ENCODE data around the gene SLC6A17. TPM values are rescaled to one million over a fixed set of nuclear protein-coding genes. Genes with fewer than 3 reads are reported as not detected.
A peak's percentile ranks its signal among the peaks of the same experiment; 100 is the strongest.

The SLC6A17 gene
- total RNA-seq, 1 donor from 2014 or later: 46.1 TPM

DNA sequence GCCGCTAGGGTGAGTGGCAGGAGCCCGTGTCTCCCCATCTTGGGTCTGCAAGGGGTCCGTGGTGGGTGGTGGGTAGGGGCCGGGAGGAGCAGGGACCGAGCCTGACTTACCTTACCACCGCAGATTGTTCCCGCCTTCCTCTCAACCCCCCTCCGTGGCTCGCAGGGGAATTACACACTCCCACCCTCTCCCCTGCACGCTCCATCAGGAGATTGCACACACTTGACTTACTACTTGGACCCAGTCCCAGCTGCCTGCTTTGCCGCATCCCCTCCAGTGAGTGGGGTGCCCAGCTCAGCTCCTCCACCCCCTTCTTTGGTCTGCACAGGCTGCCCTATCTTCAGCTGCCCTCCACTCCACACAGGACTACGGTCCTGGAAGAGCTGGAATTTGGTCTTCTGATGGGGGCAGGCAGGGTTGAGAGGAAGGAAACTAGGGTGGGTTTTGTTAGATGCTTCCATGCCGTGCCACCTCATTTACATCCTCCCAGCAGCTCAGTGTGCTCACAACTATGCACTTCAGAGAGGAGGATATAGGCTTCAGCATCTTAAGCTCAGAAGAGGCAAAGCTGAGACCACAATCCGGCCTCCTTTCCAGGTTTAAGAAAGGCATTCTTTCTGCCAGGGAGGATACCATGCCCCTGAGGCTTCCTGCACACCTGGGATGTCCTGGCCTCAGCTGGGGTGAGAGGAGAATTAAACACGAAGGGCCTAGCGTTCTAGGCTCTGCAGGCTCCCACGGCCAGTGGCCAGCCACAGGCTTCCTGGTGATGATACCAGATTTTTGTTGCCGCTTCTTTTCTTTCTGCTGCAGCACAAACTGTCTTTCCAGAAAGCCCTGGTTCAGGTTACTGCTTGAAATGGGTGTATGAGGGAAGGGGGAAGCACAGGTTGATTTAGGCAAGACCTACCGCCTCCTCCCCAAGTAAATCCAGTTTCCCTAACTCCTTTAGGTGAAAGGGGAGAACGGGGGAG is 62.2 kb downstream of the SLC6A17 start:
- H3K9me3 Mint-ChIP-seq (ENCODE audit: unreplicated experiment): no peaks in the 10 kb centered on the region
- TF ChIP-seq, protein P1, sequence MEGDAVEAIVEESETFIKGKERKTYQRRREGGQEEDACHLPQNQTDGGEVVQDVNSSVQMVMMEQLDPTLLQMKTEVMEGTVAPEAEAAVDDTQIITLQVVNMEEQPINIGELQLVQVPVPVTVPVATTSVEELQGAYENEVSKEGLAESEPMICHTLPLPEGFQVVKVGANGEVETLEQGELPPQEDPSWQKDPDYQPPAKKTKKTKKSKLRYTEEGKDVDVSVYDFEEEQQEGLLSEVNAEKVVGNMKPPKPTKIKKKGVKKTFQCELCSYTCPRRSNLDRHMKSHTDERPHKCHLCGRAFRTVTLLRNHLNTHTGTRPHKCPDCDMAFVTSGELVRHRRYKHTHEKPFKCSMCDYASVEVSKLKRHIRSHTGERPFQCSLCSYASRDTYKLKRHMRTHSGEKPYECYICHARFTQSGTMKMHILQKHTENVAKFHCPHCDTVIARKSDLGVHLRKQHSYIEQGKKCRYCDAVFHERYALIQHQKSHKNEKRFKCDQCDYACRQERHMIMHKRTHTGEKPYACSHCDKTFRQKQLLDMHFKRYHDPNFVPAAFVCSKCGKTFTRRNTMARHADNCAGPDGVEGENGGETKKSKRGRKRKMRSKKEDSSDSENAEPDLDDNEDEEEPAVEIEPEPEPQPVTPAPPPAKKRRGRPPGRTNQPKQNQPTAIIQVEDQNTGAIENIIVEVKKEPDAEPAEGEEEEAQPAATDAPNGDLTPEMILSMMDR (IDR thresholded peaks at IDR 0.05; ENCODE audit: unreplicated experiment): no peak
- peaks cover 51% of the 10 kb centered on the region for H3K4me1 Mint-ChIP-seq (ENCODE audit: unreplicated experiment)
- H3K4me3 Mint-ChIP-seq (ENCODE audit: unreplicated experiment): peak overlapping the region; percentile 90
- no peak for DNase-seq (ENCODE audit: low spot score)
- H3K36me3 Mint-ChIP-seq (ENCODE audit: low read depth, unreplicated experiment): peaks cover 9% of the 10 kb centered on the region
- peaks cover 8% of the 10 kb centered on the region for H3K27me3 Mint-ChIP-seq (ENCODE audit: unreplicated experiment)
- H3K27ac Mint-ChIP-seq (ENCODE audit: unreplicated experiment): no peak overlapping the region

DNA sequence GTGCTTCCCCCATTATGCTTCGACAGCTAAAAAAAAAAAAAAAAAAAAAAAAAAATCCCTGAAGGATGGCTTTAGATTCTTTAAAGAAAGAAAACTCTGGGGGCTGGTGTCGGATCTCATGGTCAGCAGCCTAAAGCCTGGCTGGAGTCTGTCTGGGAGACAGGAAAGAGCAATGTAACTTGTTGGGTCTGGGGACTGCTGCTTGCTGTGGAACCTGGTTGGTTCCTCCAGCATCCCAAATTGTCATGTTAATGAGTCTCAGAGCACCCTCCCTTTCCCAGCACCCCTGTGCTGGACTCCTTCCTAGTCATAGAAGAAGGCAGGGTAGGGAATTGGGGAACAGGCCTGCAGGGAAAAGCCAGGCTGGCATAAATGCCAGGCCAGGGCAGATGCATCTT is 62.8 kb downstream of the SLC6A17 start:
- peaks cover 56% of the 10 kb centered on the region for H3K4me1 Mint-ChIP-seq (ENCODE audit: unreplicated experiment)
- peaks cover 12% of the 10 kb centered on the region for H3K36me3 Mint-ChIP-seq (ENCODE audit: low read depth, unreplicated experiment)
- H3K9me3 Mint-ChIP-seq (ENCODE audit: unreplicated experiment): no peaks in the 10 kb centered on the region
- peaks cover 13% of the 10 kb centered on the region for H3K27me3 Mint-ChIP-seq (ENCODE audit: unreplicated experiment)
- peak overlapping the region; percentile 90 for H3K4me3 Mint-ChIP-seq (ENCODE audit: unreplicated experiment)
- peak overlapping the region; percentile 76 for H3K27ac Mint-ChIP-seq (ENCODE audit: unreplicated experiment)
- DNase-seq (ENCODE audit: low spot score): no peak
- TF ChIP-seq, protein P1 (IDR thresholded peaks at IDR 0.05; ENCODE audit: unreplicated experiment): no peak

DNA sequence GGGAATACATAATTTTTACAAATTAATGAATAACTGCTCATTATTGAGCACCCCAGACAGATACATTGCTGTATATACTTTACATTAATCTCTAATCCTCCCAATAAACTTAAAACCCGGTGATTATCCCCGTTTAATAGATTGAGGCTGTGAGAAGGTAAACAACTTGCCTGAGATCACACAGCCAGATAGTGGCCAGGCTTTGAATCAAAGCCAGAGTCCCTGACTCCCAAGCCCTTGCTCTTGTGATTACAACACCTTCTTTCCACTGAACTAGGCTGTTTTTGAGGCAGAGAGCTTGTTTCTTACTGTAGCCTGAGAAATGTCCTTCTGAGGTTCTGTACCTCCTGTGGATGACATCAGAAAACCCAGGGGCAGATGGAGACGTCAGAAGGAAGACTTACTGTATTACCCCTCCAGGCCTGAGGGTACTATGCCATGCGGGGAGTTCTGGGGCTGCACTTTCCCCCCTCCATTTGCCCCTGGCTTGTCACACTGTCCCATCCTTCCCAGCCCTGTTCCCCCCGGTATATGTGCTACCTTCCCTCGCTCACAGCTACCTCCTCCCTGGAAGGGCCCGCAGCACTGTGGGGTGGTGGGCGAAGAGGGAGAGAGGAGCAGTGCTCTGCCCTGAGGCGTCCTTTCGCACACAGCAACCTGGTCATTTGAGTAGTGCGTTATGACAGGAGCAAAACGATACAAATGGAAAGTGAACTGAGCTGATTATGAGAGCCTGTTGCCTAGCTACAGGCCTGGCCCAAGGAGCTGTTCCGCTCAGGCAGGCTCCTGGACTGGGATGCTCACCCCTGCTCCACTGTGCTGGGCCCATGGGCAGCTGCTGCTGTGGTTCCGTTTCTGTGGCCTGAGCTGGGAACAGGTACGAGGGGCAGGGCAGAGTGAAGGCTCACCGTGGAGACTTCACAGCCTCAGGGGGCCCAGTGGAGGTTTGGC is 64.4 kb downstream of the SLC6A17 start:
- TF ChIP-seq, protein P1 (IDR thresholded peaks at IDR 0.05; ENCODE audit: unreplicated experiment): no peak
- peak overlapping the region; percentile 33 for H3K4me3 Mint-ChIP-seq (ENCODE audit: unreplicated experiment)
- peaks cover 10% of the 10 kb centered on the region for H3K36me3 Mint-ChIP-seq (ENCODE audit: low read depth, unreplicated experiment)
- peaks cover 7% of the 10 kb centered on the region for H3K27me3 Mint-ChIP-seq (ENCODE audit: unreplicated experiment)
- no peak for DNase-seq (ENCODE audit: low spot score)
- peaks cover 49% of the 10 kb centered on the region for H3K4me1 Mint-ChIP-seq (ENCODE audit: unreplicated experiment)
- no peaks in the 10 kb centered on the region for H3K9me3 Mint-ChIP-seq (ENCODE audit: unreplicated experiment)
- H3K27ac Mint-ChIP-seq (ENCODE audit: unreplicated experiment): peak overlapping the region; percentile 68

DNA sequence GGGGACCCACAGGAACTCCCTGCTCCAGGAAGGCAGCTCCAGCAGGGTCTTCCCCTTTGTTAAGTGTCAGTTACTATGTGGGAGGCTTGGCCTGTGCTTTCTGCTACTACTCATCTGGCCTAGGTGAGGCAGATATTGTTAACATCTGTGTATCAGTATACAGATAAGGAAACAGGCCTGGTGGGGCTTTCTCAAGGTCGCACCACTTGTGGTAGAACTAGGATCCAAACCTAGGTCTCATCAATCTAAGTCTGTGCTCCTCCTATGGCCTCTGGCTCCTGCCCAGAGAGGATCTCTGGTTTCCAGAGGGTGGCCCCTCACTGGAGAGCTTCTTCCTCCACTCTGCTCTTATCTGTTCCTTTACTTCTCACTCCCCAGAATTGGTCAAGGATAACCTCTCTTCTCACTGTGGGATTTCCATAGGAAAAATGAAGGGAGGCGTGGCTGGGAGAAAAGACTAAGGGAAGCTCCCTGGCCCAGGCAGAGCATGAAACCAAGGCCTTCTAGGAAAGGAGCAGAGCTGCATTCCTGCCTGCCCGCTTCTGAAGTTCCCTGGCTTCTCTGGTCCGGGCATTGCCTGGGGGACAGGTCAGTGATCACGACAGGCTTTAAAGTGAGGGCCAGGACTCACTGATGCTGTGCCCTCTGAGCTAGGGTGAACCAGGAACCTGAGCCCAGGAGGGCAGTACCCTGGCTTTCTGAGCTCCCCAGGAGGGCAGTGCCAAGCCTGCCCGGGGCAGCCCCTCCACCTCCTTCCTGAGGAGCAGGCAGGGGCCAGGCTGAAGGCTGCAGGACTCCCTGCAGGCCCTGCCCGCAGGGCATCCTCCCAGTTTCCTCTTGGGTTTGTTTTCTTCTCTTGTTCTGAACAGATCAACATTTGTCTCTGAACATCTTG is 65.6 kb downstream of the SLC6A17 start:
- Mint-ChIP-seq H3K27ac (ENCODE audit: unreplicated experiment) (peak overlapping the region; percentile 9), H3K4me1 (ENCODE audit: unreplicated experiment) (peaks cover 48% of the 10 kb centered on the region), H3K27me3 (ENCODE audit: unreplicated experiment) (peaks cover 7% of the 10 kb centered on the region), H3K36me3 (ENCODE audit: low read depth, unreplicated experiment) (peaks cover 10% of the 10 kb centered on the region), H3K4me3 (ENCODE audit: unreplicated experiment) (no peak overlapping the region), H3K9me3 (ENCODE audit: unreplicated experiment) (no peaks in the 10 kb centered on the region)
- no peak for DNase-seq (ENCODE audit: low spot score)
- TF ChIP-seq, protein P1 (IDR thresholded peaks at IDR 0.05; ENCODE audit: unreplicated experiment): no peak

Measured in endothelial cell (in vitro differentiated cells).